Adipocyte (in vitro differentiated cells): ENCODE data around the gene SPINT1.

Source experiments
- DNase-seq: peaks from one replicate; pipeline ENCODE4 v3.0.0-alpha.2; 2015; ENCODE audit warnings: low read depth
- H3K27me3 ChIP-seq: replicated peaks from 2 replicates; pipeline ENCODE4 v1.7.0; 2013; ENCODE audit warnings: mild to moderate bottlenecking, low read length, moderate library complexity; ENCODE audit not compliant: control insufficient read depth, insufficient read depth
- H3K36me3 ChIP-seq: 2 replicates; pipeline ENCODE4 v1.7.0; 2013; ENCODE audit warnings: low read length, mild to moderate bottlenecking, moderate library complexity; ENCODE audit not compliant: control insufficient read depth, insufficient read depth, severe bottlenecking
- H3K4me1 ChIP-seq: 2 replicates; pipeline ENCODE4 v1.7.0; 2013; ENCODE audit warnings: mild to moderate bottlenecking, low read length, moderate library complexity; ENCODE audit not compliant: control insufficient read depth, insufficient read depth
- H3K4me3 ChIP-seq: 2 replicates; pipeline ENCODE4 v1.7.0; 2013; ENCODE audit warnings: mild to moderate bottlenecking, low read length, moderate library complexity
- H3K9ac ChIP-seq: 2 replicates; pipeline ENCODE4 v1.7.0; 2013; ENCODE audit warnings: mild to moderate bottlenecking, low read length, moderate library complexity
- H3K9me3 ChIP-seq: 2 replicates; pipeline ENCODE4 v1.7.0; 2013; ENCODE audit warnings: mild to moderate bottlenecking, low read length, moderate library complexity; ENCODE audit not compliant: control insufficient read depth

Gene SPINT1

DNA sequence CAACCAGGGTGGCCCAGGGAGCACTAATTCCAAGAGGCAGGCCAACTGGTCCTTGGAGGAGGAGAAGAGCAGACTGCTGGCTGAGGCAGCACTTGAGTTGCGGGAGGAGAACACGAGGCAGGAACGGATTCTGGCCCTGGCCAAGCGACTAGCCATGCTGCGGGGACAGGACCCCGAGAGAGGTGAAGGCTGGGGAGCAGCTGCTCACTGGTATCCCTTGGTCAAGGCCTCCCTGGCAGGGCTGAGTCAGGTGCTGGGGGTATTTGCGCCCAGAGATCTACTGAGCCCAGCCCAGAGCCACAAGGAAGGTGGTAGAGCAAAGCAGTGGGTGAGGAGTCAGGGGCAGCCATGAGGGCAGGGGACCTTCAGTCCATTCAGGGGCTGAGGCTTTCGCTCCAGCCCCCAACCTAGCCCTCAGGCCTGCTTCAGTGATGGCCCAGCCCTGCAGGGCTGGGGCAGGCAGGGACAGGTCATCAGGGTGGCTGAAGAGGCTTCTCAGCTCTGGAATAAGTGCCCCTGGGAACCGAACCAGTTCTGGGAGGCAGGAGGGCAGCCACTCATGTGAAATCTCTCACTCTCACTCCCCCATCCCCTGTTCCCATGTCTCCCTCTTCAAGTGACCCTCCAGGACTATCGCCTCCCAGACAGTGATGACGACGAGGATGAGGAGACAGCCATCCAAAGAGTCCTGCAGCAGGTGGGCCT is 31.0 kb upstream of the SPINT1 start:
- Histone ChIP-seq H3K9ac (no peak overlapping the region), H3K36me3 (peaks cover 23% of the 10 kb centered on the region), H3K4me3 (no peak overlapping the region), H3K4me1 (peaks cover 5% of the 10 kb centered on the region), H3K27me3 (no peaks in the 10 kb centered on the region), H3K9me3 (no peaks in the 10 kb centered on the region)
- no peak for DNase-seq

DNA sequence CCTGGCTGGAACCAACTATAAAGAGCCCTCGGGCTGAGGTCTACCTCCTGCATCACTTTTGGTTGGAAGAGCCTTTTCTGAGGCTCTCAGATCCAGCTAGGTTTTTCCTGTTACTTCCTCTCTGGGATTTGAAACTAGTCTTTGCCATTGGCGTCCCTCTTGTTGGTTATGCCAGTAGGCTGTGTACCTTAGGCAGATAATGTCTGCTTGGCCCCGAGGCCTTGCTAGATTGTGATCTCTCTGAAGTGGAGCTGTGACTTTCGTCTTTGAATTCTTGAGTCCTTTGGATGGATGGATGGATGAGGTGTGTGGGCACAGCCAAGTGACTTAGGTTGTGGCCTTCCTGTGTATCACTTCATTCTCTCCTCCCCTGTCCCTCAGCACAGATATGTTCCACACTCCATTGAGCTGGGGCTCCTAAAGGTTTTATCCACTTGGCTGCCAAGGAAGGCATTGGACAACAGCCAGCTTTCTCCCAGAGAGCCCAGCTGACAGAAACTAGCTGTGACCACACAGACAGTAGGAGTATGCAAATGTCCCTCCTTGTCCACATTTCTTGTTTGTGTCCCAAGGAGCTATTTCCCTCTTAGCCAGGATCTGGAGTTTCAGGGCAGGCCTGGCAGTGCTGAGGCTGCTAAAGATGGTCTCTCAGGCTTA is 28.7 kb upstream of the SPINT1 start:
- no peaks in the 10 kb centered on the region for H3K4me1 ChIP-seq
- peak; percentile 19 for DNase-seq
- no peak overlapping the region for H3K4me3 ChIP-seq
- no peak overlapping the region for H3K9ac ChIP-seq
- H3K27me3 ChIP-seq, result no peaks in the 10 kb centered on the region
- peaks cover 23% of the 10 kb centered on the region for H3K36me3 ChIP-seq
- no peaks in the 10 kb centered on the region for H3K9me3 ChIP-seq

DNA sequence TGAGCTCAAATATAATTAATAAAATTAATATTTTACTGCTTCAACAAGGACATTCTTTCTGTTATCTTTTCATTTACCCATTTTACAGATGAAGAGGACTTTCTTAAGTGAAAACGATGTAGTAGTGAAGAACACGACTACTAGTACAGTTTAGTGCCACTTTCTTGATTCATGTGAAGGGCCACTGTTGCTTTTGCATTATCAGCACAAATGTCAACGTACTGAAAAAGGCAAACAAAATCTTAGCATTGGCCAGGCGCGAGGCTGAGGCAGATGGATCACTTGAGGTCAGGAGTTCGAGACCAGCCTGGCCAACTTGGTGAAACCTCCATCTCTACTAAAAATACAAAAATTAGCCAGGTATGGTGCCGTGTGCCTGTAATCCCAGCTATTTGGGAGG is 24.8 kb upstream of the SPINT1 start:
- DNase-seq, result no peak
- no peak overlapping the region for H3K9ac ChIP-seq
- H3K4me3 ChIP-seq, result no peak overlapping the region
- H3K27me3 ChIP-seq, result no peaks in the 10 kb centered on the region
- H3K36me3 ChIP-seq, result peaks cover 5% of the 10 kb centered on the region
- H3K9me3 ChIP-seq, result no peaks in the 10 kb centered on the region
- H3K4me1 ChIP-seq, result no peaks in the 10 kb centered on the region

DNA sequence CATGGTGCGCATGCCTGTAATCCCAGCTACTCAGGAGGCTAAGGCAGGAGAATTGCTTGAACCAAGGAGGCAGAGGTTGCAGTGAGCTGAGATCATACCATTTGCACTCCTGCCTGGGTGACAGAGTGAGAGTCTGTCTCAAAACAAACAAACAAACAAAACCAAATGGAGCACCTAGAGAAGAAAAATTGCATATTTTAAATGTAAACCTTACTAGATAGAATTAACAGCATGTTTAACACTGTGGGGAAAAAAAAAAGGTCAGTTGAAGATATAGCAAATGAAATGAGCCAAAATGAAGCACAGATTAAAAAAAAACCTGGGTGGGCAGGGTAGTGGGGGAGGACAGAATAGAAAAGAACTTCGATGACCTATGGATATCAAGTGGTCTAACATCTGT is 22.7 kb upstream of the SPINT1 start:
- Histone ChIP-seq H3K4me1 (no peaks in the 10 kb centered on the region), H3K4me3 (no peak overlapping the region), H3K27me3 (no peaks in the 10 kb centered on the region), H3K9ac (no peak overlapping the region), H3K9me3 (no peaks in the 10 kb centered on the region), H3K36me3 (no peaks in the 10 kb centered on the region)
- no peak for DNase-seq

DNA sequence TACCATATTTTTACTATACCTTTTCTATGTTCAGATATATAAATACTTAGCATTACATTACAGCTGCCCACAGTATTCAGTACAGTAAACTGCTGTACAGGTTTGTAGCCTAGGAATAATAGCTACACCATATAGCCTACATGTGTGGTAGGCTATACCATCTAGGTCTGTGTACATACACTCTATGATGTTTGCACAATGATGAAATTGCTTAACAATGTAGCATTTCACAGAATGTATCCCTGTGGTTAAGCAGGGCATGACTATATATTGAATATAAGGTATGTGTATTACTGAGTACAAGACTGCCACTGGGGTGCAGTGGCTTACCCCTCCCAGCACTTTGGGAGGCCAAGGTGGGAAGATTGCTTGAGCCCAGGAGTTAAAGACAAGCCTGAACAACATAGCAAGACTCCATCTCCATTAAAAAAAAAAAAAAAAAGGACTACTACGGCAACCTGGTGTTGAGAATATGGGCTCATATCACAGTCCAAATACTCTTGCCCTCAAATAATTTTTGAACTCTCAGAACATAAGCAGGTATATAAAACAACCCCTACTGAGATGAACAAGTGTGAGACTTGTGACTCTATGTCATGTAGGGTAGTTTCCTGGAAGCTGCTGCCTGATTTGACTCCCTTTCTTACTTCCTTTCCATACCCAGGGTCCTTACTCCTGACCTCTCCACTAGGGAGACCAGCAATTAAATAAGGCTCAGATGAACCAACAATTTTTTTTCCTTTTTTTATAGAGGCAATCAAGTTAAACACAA is 20.1 kb upstream of the SPINT1 start:
- peaks cover 15% of the 10 kb centered on the region for H3K27me3 ChIP-seq
- no peaks in the 10 kb centered on the region for H3K4me1 ChIP-seq
- no peaks in the 10 kb centered on the region for H3K36me3 ChIP-seq
- peak; percentile 25 for DNase-seq
- H3K9ac ChIP-seq, result no peak overlapping the region
- H3K4me3 ChIP-seq, result no peak overlapping the region
- H3K9me3 ChIP-seq, result no peaks in the 10 kb centered on the region

DNA sequence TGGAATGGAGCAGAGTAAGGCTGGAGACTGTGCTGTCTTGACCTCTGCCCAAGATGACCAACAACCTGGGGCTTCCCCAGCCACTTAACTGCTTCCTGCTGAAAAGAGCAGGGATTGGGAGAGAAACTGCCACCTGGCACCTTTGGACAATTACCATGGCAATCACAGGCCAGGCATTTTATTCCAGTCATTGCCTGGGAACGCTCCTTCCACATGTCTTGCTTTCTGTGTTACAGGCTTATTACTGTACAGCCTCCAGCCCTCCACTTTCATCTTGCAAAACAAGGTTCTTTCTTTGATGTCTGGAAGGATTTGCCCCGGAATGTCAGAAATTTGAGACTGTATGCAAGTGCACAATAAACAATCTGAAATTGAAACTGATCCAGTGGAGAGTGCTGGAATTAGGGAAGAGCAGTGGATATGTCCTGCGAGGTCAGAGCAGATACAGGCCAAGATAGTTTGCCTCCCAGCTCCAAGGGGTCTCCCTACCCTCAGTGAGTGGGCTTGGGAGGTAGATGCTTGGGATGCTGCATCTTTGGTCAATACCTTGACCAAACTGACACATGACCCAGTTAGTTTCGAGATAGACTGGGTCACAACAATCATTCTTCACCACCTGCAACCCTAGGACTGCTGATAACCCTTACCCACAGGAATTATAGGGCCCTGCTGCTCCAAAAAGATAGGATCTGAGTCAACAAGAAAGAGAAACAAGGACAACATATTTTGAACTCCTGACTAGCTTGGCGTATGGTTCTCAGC is 18.0 kb upstream of the SPINT1 start:
- peaks cover 18% of the 10 kb centered on the region for H3K27me3 ChIP-seq
- no peaks in the 10 kb centered on the region for H3K4me1 ChIP-seq
- H3K9ac ChIP-seq, result no peak overlapping the region
- H3K4me3 ChIP-seq, result no peak overlapping the region
- H3K9me3 ChIP-seq, result no peaks in the 10 kb centered on the region
- DNase-seq, result peak; percentile 62
- H3K36me3 ChIP-seq, result no peaks in the 10 kb centered on the region

DNA sequence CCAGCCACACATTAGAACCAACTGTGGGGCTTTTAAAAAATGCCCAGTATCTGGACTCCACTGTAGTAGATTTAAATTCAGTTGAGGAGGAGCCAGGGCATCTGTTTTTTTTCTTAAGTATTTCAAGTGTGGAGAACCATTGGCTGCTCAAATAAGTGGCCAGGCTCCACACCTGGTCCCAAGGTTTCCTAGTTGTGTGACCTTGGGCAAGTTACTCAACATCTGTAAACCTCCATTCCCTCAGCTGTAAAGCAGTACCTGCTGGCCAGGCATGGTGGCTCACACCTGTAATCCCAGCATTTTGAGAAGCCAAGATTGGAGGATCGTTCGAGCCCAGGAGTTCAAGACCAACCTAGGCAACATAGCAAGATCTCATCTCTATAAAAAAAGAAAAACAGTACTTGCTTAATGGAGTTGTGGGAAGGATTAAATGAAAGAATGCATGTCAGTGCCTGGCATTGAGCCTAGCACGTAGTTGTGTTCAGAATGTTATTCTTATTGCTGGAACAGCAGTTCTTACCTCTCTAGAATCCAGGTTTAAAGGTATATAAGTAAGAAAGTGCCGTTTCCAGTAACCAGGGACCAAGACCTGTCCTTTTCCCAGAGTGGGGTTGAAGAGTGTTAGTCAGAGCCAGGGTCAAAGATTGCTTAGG is 17.3 kb upstream of the SPINT1 start:
- H3K27me3 ChIP-seq, result peaks cover 18% of the 10 kb centered on the region
- no peaks in the 10 kb centered on the region for H3K9me3 ChIP-seq
- no peak overlapping the region for H3K4me3 ChIP-seq
- no peaks in the 10 kb centered on the region for H3K4me1 ChIP-seq
- DNase-seq, result peak; percentile 57
- no peak overlapping the region for H3K9ac ChIP-seq
- H3K36me3 ChIP-seq, result no peaks in the 10 kb centered on the region

DNA sequence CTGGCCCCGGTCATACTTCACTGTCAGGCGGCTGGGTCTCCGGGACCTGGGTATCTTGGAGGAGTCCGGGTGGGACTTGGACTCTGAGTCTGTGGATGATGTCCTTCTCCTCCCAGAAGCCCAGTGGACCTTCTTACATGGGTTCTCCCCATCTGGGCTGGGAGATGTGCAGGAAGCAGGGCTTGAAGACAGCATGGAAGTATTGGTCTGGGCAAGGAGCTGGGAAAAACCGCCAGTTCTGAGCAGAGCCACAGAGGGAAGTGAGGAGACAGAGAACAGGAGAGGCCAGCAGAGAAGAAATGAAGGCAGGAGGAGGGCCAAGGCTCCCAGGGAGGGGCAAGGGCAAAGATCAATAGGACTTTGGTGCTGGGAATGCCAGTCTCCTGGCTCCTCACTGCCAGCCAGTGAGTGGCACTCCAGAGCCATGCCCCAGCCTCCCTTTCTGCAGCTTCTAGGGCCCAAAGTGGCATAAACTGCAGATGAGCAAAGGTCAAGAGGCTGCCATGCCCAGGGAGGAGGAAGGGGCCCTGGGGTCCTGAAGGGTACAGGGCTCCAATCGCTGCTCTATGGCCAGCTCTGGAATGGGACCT is 15.3 kb upstream of the SPINT1 start, which contains the start of gene PPP1R14D:
Gene PPP1R14D, minus strand, starts transcription at position 262 of the 590 bp plus-strand sequence. Its CDS starts 67 bp downstream, at position 195.
- H3K4me3 ChIP-seq, result no peak within 1 kb of the TSS
- H3K27me3 ChIP-seq, result peaks cover 18% of the 10 kb centered on the region
- DNase-seq, result no peak
- H3K36me3 ChIP-seq, result no peaks in the 10 kb centered on the region
- H3K9ac ChIP-seq, result no peak within 1 kb of the TSS
- no peaks in the 10 kb centered on the region for H3K4me1 ChIP-seq
- H3K9me3 ChIP-seq, result no peaks in the 10 kb centered on the region

DNA sequence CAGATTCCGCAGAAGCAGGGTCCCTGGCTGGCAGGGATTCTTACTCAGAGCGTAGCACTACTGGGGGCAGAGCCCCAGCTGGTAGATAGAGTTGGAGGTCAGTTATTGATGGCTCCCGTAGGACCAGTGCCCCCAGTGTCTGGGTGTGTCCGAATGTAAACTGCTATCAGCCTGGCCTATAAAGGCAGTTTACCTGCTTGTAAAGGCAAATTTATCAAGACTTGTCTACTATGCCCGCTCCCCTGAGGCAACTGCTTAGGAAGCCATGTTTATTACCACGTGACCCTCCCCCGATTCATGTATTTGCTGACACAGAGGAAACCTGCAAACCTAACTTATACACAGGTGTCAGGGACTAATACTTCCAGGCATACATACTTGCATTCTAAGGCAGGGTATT is 14.7 kb upstream of the SPINT1 start:
- Histone ChIP-seq H3K27me3 (peaks cover 18% of the 10 kb centered on the region), H3K9me3 (no peaks in the 10 kb centered on the region), H3K4me3 (no peak overlapping the region), H3K36me3 (no peaks in the 10 kb centered on the region), H3K9ac (no peak overlapping the region), H3K4me1 (no peaks in the 10 kb centered on the region)
- DNase-seq, result no peak

DNA sequence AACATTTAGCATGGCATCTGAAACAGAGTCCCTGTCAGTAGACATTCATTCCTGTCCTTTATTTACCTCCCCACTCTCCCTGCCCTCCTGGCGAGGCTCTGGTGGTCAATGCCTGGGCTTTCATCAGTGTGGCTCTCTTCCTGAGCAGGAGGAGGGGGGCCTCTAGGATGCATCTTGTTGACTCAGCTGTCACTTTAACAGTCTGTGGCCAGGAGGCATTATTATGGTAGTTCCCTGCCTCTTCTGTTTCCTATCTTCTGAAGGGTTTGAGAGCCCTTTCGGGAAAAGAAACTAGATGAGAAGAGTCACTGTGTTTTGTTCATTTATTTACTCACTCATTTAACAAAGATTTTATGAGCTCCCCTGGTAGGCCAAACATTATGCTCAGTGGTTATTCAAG is 13.0 kb upstream of the SPINT1 start:
- H3K4me1 ChIP-seq, result no peaks in the 10 kb centered on the region
- no peak overlapping the region for H3K9ac ChIP-seq
- no peaks in the 10 kb centered on the region for H3K9me3 ChIP-seq
- H3K27me3 ChIP-seq, result peaks cover 18% of the 10 kb centered on the region
- no peak for DNase-seq
- no peak overlapping the region for H3K4me3 ChIP-seq
- H3K36me3 ChIP-seq, result no peaks in the 10 kb centered on the region
